Frontal cortex (tissue), 4 donors: Measurements from ENCODE around the gene THOC7. TPM values are rescaled to one million over a fixed set of nuclear protein-coding genes. Genes with fewer than 3 reads are reported as not detected.

ENCODE experiments used
- DNase-seq, 2 donors: peaks; one replicate each; pipeline ENCODE4 v3.0.0; 2012; ENCODE audit warnings: low spot score in 2 of 2
- FAIRE-seq: peaks from 2 replicates; lab custom pipeline; 2012; peaks lifted over from hg19 to GRCh38; lab: Jason Lieb, UNC
- total RNA-seq: library from RNA; depleted of rRNA; stranded (reverse); fragments of >200 nt; gene quantifications from one replicate; pipeline ENCODE4 v1.2.3, GENCODE V29; 2014
- donor health status: control.
- donor health status: control.
- donor health status: control.

The THOC7 gene
- total RNA-seq, 1 donor from 2014 or later: 48.1 TPM

DNA sequence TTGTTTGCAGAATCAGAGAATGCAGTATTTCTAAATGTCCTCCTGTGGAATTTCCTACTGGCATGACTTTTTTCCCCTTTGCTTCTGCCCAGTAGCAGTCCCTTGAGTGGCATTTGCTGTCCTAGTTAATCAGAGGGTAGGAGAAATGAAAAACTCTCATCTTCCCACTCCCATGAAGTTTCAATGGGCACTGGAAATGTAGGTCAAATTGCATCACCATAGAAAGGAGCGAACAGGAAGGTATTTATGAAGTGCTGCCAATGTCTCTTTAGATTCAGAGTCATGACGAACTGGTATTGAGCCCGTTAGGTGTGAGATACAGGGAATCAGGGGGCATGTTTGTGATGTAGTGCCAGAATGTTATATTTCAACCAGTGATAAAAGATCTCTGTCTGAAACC lies 23.3 kb upstream of the THOC7 start:
- FAIRE-seq (no peak), DNase-seq (no peak)

DNA sequence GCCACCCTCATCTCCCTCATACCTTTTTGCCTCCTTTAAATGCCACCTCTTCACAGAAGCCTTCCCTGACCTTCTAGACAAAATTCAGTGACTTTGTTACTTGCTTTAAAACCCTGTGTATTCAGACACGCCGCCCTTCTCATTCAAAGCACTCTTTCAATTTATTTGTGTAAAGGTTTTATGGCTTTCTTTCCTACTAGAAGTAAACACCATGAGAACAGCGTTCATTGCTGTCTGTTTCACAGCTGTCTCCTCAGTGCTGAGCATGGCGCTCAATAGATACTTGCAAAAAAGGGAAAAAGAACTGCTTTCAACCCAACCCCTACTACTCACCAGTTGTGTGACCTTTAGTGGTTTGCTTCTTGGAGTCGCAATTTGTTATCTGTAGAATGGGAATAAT lies 17.0 kb upstream of the THOC7 start:
- no peak for FAIRE-seq
- no peak for DNase-seq

GRCh38 chr3:63878394-63879060 lies 14.9 kb upstream of the THOC7 start:
- DNase-seq (no peak), FAIRE-seq (no peak)

GRCh38 chr3:63877737-63878393 lies 14.3 kb upstream of the THOC7 start:
- FAIRE-seq (no peak), DNase-seq (no peak)

- FAIRE-seq (no peak), DNase-seq (no peak)
These were observed 12.7 kb upstream of the THOC7 start for GRCh38 chr3:63876260-63876659.

DNA sequence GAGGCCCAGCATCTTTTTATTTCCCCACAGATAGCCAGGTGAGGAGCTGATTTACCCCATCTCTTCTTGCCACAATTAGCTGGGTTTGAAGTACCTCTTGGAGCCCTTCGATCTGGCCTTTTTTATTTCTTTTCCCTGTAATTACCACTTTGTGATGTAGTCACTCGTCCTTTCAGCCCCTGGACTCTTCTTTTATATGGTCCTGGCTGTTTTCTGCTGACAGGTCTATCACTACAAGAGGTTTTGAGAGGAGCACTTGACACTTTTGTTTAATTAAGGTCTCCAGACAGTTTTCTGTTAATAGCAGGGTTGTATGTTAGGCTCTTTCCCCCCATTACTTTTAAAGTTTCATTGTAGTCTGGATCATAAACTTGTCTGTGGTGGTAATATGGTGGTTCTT lies 11.9 kb upstream of the THOC7 start:
- FAIRE-seq (no peak), DNase-seq (no peak)

GRCh38 chr3:63874769-63875168 lies 11.2 kb upstream of the THOC7 start:
- DNase-seq (no peak), FAIRE-seq (no peak)

DNA sequence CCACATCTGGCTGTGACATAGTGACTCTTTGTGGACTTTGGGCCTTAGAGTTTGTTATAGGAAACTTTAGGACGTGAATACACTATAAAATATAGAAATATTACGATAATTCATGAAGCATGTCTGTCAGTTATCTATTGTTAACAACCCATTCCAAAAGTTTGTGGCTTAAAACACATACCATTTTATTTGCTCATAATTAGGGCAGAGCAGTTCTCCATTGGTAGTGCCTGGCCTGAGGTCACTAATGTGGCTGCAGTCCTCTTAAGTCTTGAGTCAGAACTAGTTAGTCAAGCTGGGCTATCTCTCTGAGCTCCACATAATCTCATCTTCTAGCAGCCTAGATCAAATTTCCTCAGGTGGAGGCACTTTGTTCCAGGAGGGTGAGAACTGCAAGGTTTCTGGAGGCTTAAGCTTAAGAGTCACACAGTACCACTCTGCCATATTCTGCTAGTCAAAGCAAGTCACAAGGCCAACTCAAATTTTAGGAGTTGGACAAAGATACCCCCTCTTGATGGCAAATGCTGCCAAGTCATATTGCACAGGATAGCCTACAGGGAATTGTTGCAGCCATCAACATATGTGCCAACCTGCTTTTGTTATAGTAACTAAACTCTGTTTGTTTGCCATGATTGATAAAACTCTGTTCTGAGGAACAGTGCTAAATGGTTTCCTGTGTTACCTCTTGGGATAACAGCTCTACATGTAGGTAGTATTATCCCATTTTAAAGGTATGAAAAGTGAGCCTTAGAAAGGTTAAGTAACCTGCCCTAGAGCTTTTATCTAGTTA lies 8.7 kb upstream of the THOC7 start:
- DNase-seq: no peak
- no peak for FAIRE-seq

DNA sequence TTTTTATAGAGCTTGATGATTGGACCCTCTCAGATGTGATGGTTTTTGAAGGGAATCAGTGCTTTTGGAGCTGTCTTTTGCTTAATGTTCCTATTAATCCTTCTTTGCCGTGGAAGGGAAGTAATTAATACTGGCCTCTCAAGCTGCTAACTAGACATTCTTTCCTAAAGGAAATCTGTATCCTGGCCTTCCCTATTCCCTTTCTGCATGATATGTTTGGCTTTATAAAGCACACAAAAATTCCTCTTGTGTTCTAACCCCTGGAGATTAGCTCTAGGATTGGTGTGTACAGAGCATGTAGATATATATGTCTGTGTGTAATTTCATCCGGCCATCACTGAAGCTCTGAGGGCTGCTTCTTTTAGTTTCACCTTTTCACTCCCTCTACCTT lies 7.0 kb upstream of the THOC7 start:
- no peak for DNase-seq
- FAIRE-seq: no peak

DNA sequence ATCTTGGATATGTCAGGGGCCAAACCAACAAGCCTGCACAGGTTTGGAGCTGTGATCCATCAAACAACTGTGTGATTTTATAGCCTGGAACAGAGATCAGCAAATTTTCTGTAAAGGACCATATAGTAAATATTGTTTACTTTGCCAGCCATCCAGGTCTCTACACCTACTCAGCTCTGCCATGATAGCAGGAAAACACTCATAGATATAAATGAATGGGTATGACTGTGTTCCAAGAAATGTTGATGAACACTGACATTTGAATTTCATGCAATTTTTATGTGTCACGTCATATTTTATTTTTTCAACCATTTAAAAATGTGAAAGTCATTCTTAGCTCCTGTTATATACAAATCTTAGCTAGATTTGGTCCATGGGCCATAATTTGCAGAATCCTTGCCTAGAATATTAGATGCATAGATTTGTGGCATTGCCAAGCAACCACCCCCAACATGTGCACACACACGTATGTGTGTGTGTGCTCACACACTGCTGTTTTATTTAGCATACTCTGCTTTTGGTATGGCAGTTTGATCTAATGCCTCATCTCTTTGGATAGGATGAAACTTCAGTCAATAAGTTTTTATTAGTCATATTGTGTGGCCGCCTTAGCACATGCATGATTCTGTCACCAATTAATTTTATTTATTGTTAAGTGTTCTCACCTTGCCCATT lies 6.5 kb upstream of the THOC7 start:
- no peak for FAIRE-seq
- DNase-seq: no peak

DNA sequence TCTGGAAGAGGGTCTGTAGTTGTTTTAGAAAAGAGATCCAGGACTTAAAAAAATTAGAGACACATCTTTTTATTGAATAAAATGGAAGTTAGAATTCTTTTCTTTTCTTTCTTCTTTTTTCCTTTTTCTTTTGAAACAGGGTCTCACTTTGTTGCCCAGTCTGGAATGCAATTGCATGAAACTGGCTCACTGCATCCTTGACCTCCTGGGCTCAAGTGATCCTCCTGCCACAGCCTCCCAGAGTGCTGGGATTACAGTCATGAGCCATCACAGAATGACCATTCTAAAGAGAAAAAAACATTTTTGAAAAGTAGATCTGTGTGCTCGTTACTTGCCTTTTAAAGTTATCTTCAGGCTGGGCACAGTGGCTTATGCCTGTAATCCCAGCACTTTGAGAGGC lies 3.6 kb upstream of the THOC7 start:
- FAIRE-seq: no peak

GRCh38 chr3:63864965-63865327 lies 1.3 kb upstream of the THOC7 start:
- FAIRE-seq (no peak), DNase-seq (no peak)

More for the DNA sequence above, 3.6 kb upstream of the THOC7 start:
- no peak for DNase-seq

- peak; percentile 18 to 72 for DNase-seq
- no peak for FAIRE-seq
These were observed 681 bp upstream of the THOC7 start for GRCh38 chr3:63864008-63864964.

DNA sequence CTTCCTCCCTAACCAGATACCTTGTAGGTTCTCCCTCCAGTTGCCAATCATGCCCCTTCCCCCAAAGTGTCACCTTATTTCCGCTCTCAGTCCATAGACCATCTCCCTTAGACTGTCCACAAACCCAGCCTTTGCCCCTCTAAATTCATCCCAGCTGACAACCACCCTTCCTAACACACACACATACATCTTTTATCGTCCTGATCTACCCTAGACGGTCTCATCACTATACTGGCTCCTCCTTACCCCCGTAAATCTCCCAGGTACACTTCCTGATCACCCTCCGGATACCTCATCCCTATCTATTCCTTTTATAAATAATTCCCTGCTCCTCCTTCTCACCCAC lies 828 bp downstream of the THOC7 start:
- DNase-seq (no peak), FAIRE-seq (no peak)

DNA sequence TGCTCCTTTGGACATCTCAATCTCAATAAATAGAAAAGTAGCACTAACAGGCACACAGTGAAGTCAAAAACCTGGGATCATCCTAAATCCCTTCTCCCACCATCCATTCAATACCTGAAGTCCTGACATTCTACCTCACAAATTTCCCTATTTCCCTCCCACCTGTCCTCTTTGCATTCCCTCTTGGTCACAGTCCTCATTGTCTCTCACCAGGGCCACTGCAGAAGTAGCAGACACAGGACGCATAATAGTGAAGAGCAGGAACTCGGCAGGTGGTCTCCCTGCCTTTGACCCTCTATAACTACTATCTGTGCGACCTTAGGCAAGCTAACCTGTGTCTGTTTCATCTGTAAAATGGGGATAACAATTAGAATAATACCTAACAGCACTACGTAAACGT lies 2.3 kb downstream of the THOC7 start:
- DNase-seq: no peak

GRCh38 chr3:63860776-63861175 lies 2.8 kb downstream of the THOC7 start:
- FAIRE-seq (no peak), DNase-seq (no peak)

More for the DNA sequence above, 2.3 kb downstream of the THOC7 start:
- FAIRE-seq: no peak

GRCh38 chr3:63857311-63857710 lies 6.3 kb downstream of the THOC7 start:
- DNase-seq (no peak), FAIRE-seq (no peak)

DNA sequence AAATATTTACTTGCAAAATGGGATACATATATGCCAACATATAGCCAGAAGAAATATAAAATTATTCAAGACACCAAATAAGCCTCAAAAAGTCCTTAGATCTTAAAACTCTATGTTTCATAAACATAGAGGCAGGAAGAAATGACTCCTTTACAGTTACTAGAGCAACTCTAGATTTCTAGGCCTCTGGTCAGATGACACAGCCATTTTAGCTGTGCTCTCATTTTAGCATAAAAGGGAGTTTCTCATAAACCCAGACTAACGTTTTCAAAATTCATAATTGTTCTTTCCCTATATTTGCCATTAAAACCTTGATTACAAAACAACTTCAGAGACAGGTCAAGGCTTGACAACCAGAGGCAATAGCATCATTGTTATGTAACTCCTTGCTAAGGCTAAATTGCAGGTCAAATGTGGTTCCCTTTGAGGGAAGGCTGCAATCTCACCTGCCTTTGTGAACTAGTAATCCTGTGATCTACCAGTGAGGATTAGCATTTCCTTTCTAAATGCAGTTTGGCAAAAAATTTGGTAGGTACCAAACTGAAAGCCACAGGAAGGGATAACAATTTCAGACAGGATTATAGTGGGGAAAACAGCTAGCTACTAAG lies 8.2 kb downstream of the THOC7 start:
- DNase-seq: no peak
- FAIRE-seq: no peak

GRCh38 chr3:63853106-63853505 lies 10.5 kb downstream of the THOC7 start:
- DNase-seq (no peak), FAIRE-seq (no peak)
